ENCODE measurements around the gene HAGH.

DNA sequence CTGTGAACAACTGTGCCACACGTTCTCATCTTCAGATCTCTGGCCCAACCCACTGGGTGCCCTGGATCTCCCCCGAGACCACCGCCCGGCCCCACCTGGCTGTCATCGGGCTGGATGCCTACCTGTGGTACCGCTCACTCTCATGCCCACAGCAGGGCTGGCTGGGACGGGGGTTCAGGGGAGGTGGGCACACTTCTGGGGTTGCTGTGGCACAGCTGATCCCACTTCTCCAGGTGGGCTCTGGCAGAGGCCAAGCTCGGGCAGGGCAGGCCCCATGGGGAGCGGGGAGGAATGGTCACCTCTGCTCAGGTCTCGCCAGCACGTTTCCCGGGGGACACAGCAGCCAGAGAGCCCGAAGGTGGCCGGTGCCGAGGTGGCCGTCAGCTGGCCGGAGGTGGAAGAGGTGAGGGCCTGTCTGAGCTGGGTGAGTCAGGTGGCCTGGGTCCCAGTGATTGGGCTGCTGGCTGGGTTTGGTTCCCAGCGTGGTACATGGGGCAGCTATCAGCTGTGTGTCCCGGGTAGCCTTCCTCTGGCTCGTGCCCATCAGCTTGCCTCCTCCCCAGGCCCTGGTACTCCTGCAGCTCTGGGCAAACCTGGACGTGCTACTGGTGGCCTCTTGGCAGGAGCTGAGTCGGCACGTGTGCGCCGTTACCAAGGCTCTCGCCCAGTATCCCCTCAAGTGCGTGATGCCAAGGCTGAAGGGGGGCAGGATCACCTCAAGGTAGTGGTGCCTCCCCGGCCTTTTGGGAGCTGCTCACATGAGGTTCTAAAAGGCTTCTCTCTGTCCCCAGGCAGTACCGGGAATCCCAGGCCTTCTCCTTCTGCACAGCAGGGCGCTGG, 51.4 kb downstream of the HAGH start:
- TF ChIP-seq, protein P1, sequence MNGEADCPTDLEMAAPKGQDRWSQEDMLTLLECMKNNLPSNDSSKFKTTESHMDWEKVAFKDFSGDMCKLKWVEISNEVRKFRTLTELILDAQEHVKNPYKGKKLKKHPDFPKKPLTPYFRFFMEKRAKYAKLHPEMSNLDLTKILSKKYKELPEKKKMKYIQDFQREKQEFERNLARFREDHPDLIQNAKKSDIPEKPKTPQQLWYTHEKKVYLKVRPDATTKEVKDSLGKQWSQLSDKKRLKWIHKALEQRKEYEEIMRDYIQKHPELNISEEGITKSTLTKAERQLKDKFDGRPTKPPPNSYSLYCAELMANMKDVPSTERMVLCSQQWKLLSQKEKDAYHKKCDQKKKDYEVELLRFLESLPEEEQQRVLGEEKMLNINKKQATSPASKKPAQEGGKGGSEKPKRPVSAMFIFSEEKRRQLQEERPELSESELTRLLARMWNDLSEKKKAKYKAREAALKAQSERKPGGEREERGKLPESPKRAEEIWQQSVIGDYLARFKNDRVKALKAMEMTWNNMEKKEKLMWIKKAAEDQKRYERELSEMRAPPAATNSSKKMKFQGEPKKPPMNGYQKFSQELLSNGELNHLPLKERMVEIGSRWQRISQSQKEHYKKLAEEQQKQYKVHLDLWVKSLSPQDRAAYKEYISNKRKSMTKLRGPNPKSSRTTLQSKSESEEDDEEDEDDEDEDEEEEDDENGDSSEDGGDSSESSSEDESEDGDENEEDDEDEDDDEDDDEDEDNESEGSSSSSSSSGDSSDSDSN (IDR thresholded peaks at IDR 0.05; ENCODE audit: borderline replicate concordance in 1 of 2, low read depth in 2 of 2, low read length in 2 of 2), result no peak
- no peak for TF ChIP-seq TOE1 (IDR thresholded peaks at IDR 0.05; ENCODE audit: borderline replicate concordance)
- TF ChIP-seq TOE1 (CRISPR knock-in tag; IDR thresholded peaks at IDR 0.05; ENCODE audit: borderline replicate concordance, low read depth), result no peak

Data from K562 (cell line).